COLO668 (cell line): ENCODE data around the gene GNAQ.
"Not testable (repeated sequence)": the region's sequence is repeated elsewhere in the genome, so short reads cannot be mapped to it uniquely, and the experiment has no call there.

Experiments used
- DNase-seq: peaks from one replicate; lab custom pipeline; 2025; ENCODE audit not compliant: unreplicated experiment; lab: John Stamatoyannopoulos, UW

GNAQ gene

GRCh38 chr9:78031444-78031892 is at the start of gene GNAQ:
TSS of gene GNAQ (minus strand) at chr9:78031811. CDS start at chr9:78031235, 576 bp downstream.
- peak; percentile 83 for DNase-seq

GRCh38 chr9:78074385-78075291 is 43.0 kb upstream of the GNAQ start:
- DNase-seq = no peak

- no peak for DNase-seq
These were observed 42.1 kb upstream of the GNAQ start for GRCh38 chr9:78073722-78074121.

- DNase-seq = no peak
These were observed 41.1 kb upstream of the GNAQ start for GRCh38 chr9:78072586-78073199.

GRCh38 chr9:78070521-78070920 is 38.9 kb upstream of the GNAQ start:
- DNase-seq = no peak

GRCh38 chr9:78064075-78064474 is 32.5 kb upstream of the GNAQ start:
- DNase-seq = no peak

- no peak for DNase-seq
These were observed 31.1 kb upstream of the GNAQ start for GRCh38 chr9:78062710-78063109.

GRCh38 chr9:78054218-78054617 is 22.6 kb upstream of the GNAQ start:
- not testable (repeated sequence) for DNase-seq

- DNase-seq = no peak
These were observed 22.0 kb upstream of the GNAQ start for GRCh38 chr9:78053627-78054026.

- no peak for DNase-seq
These were observed 18.8 kb upstream of the GNAQ start for GRCh38 chr9:78050421-78050820.

GRCh38 chr9:78049484-78049883 is 17.9 kb upstream of the GNAQ start:
- no peak for DNase-seq

- no peak for DNase-seq
These were observed 15.5 kb upstream of the GNAQ start for GRCh38 chr9:78047106-78047505.

- no peak for DNase-seq
These were observed 14.5 kb upstream of the GNAQ start for GRCh38 chr9:78046112-78046511.

- DNase-seq = no peak
These were observed 13.3 kb upstream of the GNAQ start for GRCh38 chr9:78044886-78045285.

- DNase-seq = peak; percentile 73
These were observed 12.6 kb upstream of the GNAQ start for GRCh38 chr9:78044189-78044588.

GRCh38 chr9:78041971-78042370 is 10.4 kb upstream of the GNAQ start:
- DNase-seq = no peak

- no peak for DNase-seq
These were observed 9.1 kb upstream of the GNAQ start for GRCh38 chr9:78040726-78041125.

- no peak for DNase-seq
These were observed 7.1 kb upstream of the GNAQ start for GRCh38 chr9:78038620-78039300.

- DNase-seq = peak; percentile 49
These were observed 3.9 kb upstream of the GNAQ start for GRCh38 chr9:78035383-78035993.

GRCh38 chr9:78033870-78034269 is 2.3 kb upstream of the GNAQ start:
- DNase-seq = no peak

GRCh38 chr9:78032730-78033457 is 1.3 kb upstream of the GNAQ start:
- no peak for DNase-seq
